ENCODE results near the gene ZNF579.

DNA sequence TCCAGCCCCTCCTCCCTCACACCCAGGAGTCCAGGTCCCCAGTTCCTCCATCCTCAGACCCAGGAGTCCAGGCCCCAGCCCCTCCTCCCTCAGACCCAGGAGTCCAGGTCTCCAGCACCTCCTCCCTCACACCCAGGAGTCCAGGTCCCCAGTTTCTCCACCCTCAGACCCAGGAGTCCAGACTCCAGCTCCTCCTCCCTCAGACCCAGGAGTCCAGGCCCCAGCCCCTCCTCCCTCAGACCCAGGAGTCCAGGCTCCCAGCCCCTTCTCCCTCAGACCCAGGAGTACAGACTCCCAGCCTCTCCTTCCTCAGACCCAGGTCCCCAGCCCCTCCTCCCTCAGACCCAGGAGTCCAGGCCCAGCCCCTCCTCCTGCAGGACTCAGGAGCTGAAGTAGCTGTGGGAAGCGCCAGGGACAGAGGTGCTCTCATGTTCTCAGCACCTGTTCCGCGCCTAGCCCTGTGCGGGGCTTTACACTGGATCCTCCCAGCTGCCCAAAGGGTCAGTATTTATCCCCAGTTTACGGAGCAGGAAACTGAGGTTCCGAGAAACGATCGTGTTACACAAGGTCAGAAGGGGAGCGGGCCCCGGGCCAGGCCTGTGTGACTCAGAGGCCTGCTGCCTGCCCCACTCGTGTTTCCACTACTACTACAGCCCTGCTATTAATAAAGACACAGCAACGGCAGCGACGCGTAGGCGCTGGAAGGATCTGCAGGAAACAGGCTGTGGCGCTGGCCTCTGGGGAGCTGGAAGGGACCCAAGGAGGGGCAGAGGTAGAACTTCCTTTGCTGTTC is 33.6 kb downstream of the ZNF579 start:
- TF ChIP-seq, protein P1, sequence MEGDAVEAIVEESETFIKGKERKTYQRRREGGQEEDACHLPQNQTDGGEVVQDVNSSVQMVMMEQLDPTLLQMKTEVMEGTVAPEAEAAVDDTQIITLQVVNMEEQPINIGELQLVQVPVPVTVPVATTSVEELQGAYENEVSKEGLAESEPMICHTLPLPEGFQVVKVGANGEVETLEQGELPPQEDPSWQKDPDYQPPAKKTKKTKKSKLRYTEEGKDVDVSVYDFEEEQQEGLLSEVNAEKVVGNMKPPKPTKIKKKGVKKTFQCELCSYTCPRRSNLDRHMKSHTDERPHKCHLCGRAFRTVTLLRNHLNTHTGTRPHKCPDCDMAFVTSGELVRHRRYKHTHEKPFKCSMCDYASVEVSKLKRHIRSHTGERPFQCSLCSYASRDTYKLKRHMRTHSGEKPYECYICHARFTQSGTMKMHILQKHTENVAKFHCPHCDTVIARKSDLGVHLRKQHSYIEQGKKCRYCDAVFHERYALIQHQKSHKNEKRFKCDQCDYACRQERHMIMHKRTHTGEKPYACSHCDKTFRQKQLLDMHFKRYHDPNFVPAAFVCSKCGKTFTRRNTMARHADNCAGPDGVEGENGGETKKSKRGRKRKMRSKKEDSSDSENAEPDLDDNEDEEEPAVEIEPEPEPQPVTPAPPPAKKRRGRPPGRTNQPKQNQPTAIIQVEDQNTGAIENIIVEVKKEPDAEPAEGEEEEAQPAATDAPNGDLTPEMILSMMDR (IDR thresholded peaks at IDR 0.05): no peak
- TF ChIP-seq POLR2AphosphoS5 (IDR thresholded peaks at IDR 0.05) (peak; percentile 48 to 64 (median 57)), POLR2A (IDR thresholded peaks at IDR 0.05) (no peak), EP300 (IDR thresholded peaks at IDR 0.05) (no peak)

All from stomach (tissue), 4 donors.